ENCODE data around the gene E2F1. TPM values are rescaled to one million over a fixed set of nuclear protein-coding genes. Genes with fewer than 3 reads are reported as not detected.

E2F1 gene
- total and polyA plus RNA-seq, 4 experiments from 2014 or later: 0.46 to 2.6 (median 1.6) TPM

DNA sequence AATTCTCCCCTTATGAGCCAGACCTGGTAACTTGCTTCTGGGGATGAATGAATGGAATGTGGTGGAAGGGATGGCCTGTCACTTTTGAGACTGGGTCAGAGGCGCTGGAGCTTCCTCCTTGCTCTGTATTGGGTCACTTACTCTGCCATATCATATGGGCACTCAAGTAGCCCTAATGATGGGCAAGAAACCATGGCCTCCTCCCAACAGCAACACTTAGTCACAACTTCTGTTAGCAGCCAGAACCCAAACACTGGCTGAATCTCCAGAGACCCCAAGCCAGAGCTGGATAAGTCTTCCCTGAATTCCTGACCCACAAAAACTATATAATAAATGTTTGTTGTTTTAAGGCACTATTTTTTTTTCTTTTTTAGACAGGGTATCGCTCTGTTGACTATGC, 5.5 kb downstream of the E2F1 start:
- H3K27me3 ChIP-seq (ENCODE audit: insufficient read depth, low read length): no peaks in the 10 kb centered on the region
- Mint-ChIP-seq H3K27me3 (no peaks in the 10 kb centered on the region), H3K4me3 (peak overlapping the region in 1 of 8 donors; percentile 25), H3K9me3 (no peaks in the 10 kb centered on the region), H3K4me1 (peaks cover 23 to 63% (median 44%) of the 10 kb centered on the region in 4 donors), H3K27ac (peak overlapping the region in 3 of 7 donors; percentile 58 to 73 (median 62)), H3K36me3 (no peaks in the 10 kb centered on the region)
- no peak overlapping the region for H3K4me3 ChIP-seq (ENCODE audit: low read length in 2 of 2)
- intact Hi-C loops (cut with micrococcal nuclease): no loop called here
- POLR2A ChIA-PET (ENCODE audit: partially characterized antibody): interaction anchor here (1.5 to 5.3 kb wide), 4 partner anchors 14 to 432 kb away, joined by 7 to 122 read pairs (median 8); partner anchors contain the start of genes ACTL10, C20orf144, CBFA2T2 and EIF2S2
- CTCF ChIA-PET (ENCODE audit: partially characterized antibody): interaction anchor here (1.0 to 6.5 kb wide), 4 partner anchors 13 to 238 kb away, joined by 3 to 88 read pairs (median 5); partner anchors contain the start of genes ACTL10 and SNTA1
- H3K27ac ChIP-seq (ENCODE audit: low read depth, low read length): no peak overlapping the region
- peaks cover 50% of the 10 kb centered on the region for H3K4me1 ChIP-seq (ENCODE audit: insufficient read depth, low read length)
- H3K36me3 ChIP-seq (ENCODE audit: insufficient read depth, low read length): no peaks in the 10 kb centered on the region
- no peak for DNase-seq
- H3K9me3 ChIP-seq (ENCODE audit: control insufficient read depth in 1 of 2, low read length in 2 of 2): no peaks in the 10 kb centered on the region

DNA sequence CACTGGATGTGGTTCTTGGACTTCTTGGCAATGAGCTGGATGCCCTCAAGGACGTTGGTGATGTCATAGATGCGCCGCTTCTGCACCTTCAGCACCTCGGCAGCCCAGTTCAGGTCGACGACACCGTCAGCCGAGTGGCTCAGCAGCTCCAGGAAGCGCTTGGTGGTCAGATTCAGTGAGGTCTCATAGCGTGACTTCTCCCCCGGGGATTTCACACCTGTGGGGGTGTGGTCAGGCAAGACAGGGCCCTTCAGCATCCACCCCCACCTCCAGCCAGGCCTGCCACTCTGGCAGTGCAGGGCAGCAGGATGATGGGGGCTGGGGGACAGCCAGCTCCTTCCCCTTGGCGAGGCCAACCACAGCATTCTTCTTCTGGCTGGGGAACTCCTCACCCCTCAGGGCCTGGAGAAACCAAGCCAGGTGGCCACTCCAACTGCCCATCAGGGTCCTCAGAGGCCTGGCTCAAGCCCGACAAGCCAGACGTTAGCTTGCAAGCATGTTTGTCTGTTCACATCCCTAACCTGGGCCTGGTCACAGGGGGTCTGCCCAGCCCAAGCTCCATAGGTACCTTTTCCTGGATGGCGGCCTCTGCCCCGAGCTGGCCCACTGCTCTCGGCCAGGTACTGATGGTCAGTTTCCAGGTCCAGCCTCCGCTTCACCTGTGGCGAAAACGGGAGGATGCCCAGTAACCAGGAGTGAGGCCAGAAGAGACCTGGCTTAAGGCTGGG, 6.3 kb downstream of the E2F1 start:
- no peaks in the 10 kb centered on the region for H3K36me3 Mint-ChIP-seq
- Histone ChIP-seq H3K27ac (ENCODE audit: low read depth, low read length) (no peak overlapping the region), H3K4me3 (ENCODE audit: low read length in 2 of 2) (no peak overlapping the region), H3K27me3 (ENCODE audit: insufficient read depth, low read length) (no peaks in the 10 kb centered on the region), H3K36me3 (ENCODE audit: insufficient read depth, low read length) (no peaks in the 10 kb centered on the region), H3K9me3 (ENCODE audit: control insufficient read depth in 1 of 2, low read length in 2 of 2) (no peaks in the 10 kb centered on the region), H3K4me1 (ENCODE audit: insufficient read depth, low read length) (peaks cover 47% of the 10 kb centered on the region)
- H3K27ac Mint-ChIP-seq: peak overlapping the region; percentile 58 to 93 (median 90)
- peak; percentile 22 to 73 (median 36) for DNase-seq
- intact Hi-C loops (cut with micrococcal nuclease): no loop called here
- ChIA-PET POLR2A (ENCODE audit: partially characterized antibody) (interaction anchor here (1.1 to 5.3 kb wide), 9 partner anchors 8 to 432 kb away, joined by 3 to 122 read pairs (median 7); partner anchors contain the start of genes ACTL10, C20orf144, CBFA2T2 and EIF2S2), CTCF (ENCODE audit: partially characterized antibody) (interaction anchor here (1.0 to 6.5 kb wide), 6 partner anchors 12 to 236 kb away, joined by 3 to 88 read pairs (median 4); partner anchors contain the start of genes ACTL10 and C20orf144)
- peak overlapping the region in 7 of 8 donors; percentile 3 to 79 (median 71) for H3K4me3 Mint-ChIP-seq
- peaks cover 24 to 61% (median 43%) of the 10 kb centered on the region in 4 donors for H3K4me1 Mint-ChIP-seq
- no peaks in the 10 kb centered on the region for H3K9me3 Mint-ChIP-seq
- H3K27me3 Mint-ChIP-seq: no peaks in the 10 kb centered on the region

DNA sequence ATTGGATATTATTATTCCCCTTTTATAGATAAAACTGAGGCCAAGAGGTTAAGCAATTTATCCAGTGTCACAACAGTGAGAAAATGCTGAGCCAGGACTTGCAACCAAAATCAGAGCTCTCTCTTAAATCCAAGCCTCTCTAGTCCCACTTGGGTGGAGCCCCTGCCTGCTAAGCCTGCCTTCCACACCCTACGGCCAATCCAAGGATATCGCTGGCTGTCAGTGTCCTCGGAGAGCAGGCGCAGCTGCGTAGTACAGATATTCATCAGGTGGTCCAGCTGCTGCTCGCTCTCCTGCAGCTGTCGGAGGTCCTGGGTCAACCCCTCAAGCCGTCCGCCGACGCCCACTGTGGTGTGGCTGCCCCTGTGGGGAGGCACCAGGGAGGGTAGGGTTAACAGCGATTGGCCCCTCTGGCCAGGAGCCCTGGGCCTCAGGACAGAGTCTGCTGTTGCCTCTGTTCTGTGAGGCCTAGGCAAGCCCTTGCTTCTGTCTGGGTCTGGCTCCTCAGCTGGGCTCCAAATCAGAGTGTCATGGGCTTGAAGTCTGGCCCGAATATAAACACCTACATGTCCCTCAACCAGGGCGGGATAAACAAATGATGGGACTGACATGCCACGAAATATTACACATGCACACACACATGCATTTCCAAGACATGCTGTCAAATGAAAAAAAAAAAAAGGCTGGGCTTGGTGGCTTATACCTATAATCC, 8.0 kb downstream of the E2F1 start:
- peak overlapping the region; percentile 40 for H3K27ac ChIP-seq (ENCODE audit: low read depth, low read length)
- no peaks in the 10 kb centered on the region for H3K36me3 Mint-ChIP-seq
- no peak overlapping the region for H3K4me3 ChIP-seq (ENCODE audit: low read length in 2 of 2)
- intact Hi-C loops (cut with micrococcal nuclease): no loop called here
- POLR2A ChIA-PET (ENCODE audit: partially characterized antibody): interaction anchor here (2.2 to 5.3 kb wide), 3 partner anchors 10 to 42 kb away, joined by 15 to 122 read pairs (median 19); partner anchors contain the start of genes ACTL10, C20orf144 and PXMP4
- peak overlapping the region; percentile 58 to 93 (median 90) for H3K27ac Mint-ChIP-seq
- no peaks in the 10 kb centered on the region for H3K27me3 Mint-ChIP-seq
- H3K36me3 ChIP-seq (ENCODE audit: insufficient read depth, low read length): no peaks in the 10 kb centered on the region
- H3K4me1 ChIP-seq (ENCODE audit: insufficient read depth, low read length): peaks cover 54% of the 10 kb centered on the region
- H3K9me3 Mint-ChIP-seq: no peaks in the 10 kb centered on the region
- no peaks in the 10 kb centered on the region for H3K27me3 ChIP-seq (ENCODE audit: insufficient read depth, low read length)
- H3K4me3 Mint-ChIP-seq: peak overlapping the region in 7 of 8 donors; percentile 29 to 79 (median 71)
- CTCF ChIA-PET (ENCODE audit: partially characterized antibody): interaction anchor here (1.4 to 6.5 kb wide), 3 partner anchors 11 to 223 kb away, joined by 4 to 88 read pairs (median 4); partner anchors contain the start of genes ACTL10 and C20orf144
- H3K4me1 Mint-ChIP-seq: peaks cover 30 to 64% (median 47%) of the 10 kb centered on the region in 4 donors
- peak in 1 of 5 donors; percentile 2 for DNase-seq
- no peaks in the 10 kb centered on the region for H3K9me3 ChIP-seq (ENCODE audit: control insufficient read depth in 1 of 2, low read length in 2 of 2)

DNA sequence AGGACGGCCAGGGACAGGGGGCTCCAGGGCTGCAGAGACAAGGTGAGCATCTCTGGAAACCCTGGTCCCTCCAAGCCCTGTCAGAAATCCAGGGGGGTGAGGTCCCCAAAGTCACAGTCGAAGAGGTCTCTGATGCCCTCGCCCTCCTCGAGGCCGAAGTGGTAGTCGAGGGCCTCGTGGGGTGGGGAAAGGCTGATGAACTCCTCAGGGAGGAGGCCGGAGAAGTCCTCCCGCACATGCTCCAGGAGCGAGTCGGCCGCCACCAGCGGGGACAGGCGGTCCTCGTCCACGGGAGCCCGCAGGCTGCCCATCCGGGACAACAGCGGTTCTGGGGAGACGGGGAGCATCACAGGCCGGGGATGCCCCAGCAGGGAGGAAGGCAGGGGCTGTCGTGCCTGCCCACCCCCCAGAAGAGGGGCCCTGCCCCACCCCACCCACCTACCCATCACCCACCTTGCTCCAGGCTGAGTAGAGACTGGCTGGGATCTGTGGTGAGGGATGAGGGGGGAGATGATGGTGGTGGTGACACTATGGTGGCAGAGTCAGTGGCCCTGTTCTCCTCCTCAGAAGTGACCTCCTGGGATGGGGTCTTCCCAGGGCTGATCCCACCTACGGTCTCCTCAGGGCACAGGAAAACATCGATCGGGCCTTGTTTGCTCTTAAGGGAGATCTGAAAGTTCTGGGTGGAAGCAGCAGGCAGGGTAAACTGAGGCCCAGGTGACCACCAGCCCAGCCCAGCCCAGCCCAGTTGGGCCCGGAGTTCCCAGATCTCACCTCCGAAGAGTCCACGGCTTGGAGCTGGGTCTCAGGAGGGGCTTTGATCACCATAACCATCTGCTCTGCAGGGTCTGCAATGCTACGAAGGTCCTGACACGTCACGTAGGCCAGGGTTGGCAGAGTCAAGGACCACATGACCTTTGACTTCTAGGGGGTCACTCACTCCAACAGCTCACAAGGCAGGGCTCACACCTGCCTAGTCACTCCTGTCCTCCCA, 9.2 kb downstream of the E2F1 start:
- Mint-ChIP-seq H3K9me3 (no peaks in the 10 kb centered on the region), H3K4me1 (peaks cover 33 to 73% (median 53%) of the 10 kb centered on the region in 4 donors), H3K4me3 (peak overlapping the region in 3 of 8 donors; percentile 9 to 31 (median 29)), H3K27me3 (no peaks in the 10 kb centered on the region), H3K27ac (peak overlapping the region in 4 of 7 donors; percentile 10 to 52 (median 37)), H3K36me3 (no peaks in the 10 kb centered on the region)
- Histone ChIP-seq H3K4me3 (ENCODE audit: low read length in 2 of 2) (no peak overlapping the region), H3K27me3 (ENCODE audit: insufficient read depth, low read length) (no peaks in the 10 kb centered on the region), H3K27ac (ENCODE audit: low read depth, low read length) (no peak overlapping the region), H3K36me3 (ENCODE audit: insufficient read depth, low read length) (no peaks in the 10 kb centered on the region), H3K9me3 (ENCODE audit: control insufficient read depth in 1 of 2, low read length in 2 of 2) (no peaks in the 10 kb centered on the region), H3K4me1 (ENCODE audit: insufficient read depth, low read length) (peaks cover 62% of the 10 kb centered on the region)
- POLR2A ChIA-PET (ENCODE audit: partially characterized antibody): interaction anchor here (5.3 kb wide), 1 partner anchor 10 kb away, joined by 122 read pairs; the partner anchor contains the start of genes ACTL10 and C20orf144
- intact Hi-C loops (cut with micrococcal nuclease): no loop called here
- CTCF ChIA-PET (ENCODE audit: partially characterized antibody): interaction anchor here (1.4 to 6.5 kb wide), 2 partner anchors 9 to 222 kb away, joined by 4 to 88 read pairs; partner anchors contain the start of gene ACTL10
- no peak for DNase-seq

DNA sequence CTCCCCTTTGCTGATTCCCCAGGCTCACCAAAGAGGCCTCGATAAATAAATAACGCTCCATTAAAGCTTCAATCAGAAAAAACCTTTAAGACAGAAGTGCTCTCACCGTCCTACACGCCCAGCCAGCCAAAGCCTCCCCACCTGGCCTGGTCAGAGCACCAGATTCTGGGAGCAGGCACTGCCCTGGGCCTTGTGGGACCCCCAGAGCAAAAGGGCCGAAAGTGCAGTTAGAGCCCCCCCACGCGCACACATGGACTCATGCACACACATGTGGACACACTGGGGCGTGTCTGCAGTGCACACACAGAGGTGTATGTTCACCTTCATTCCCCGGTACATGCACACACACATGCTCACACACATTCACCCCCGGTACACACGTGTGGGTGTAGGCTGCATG, 10.1 kb downstream of the E2F1 start:
- POLR2A ChIA-PET (ENCODE audit: partially characterized antibody): interaction anchor here (1.0 to 3.4 kb wide), 3 partner anchors 10 to 44 kb away, joined by 3 to 25 read pairs (median 6); partner anchors contain the start of gene ACTL10
- intact Hi-C loops (cut with micrococcal nuclease): no loop called here
- Histone ChIP-seq H3K27ac (ENCODE audit: low read depth, low read length) (no peak overlapping the region), H3K36me3 (ENCODE audit: insufficient read depth, low read length) (no peaks in the 10 kb centered on the region), H3K4me1 (ENCODE audit: insufficient read depth, low read length) (peaks cover 62% of the 10 kb centered on the region), H3K27me3 (ENCODE audit: insufficient read depth, low read length) (no peaks in the 10 kb centered on the region), H3K9me3 (ENCODE audit: control insufficient read depth in 1 of 2, low read length in 2 of 2) (no peaks in the 10 kb centered on the region), H3K4me3 (ENCODE audit: low read length in 2 of 2) (no peak overlapping the region)
- Mint-ChIP-seq H3K27me3 (no peaks in the 10 kb centered on the region), H3K36me3 (no peaks in the 10 kb centered on the region), H3K27ac (peak overlapping the region in 1 of 7 donors; percentile 31), H3K9me3 (no peaks in the 10 kb centered on the region), H3K4me3 (peak overlapping the region in 4 of 8 donors; percentile 13 to 42 (median 32)), H3K4me1 (peaks cover 27 to 69% (median 50%) of the 10 kb centered on the region in 4 donors)
- CTCF ChIA-PET (ENCODE audit: partially characterized antibody): no interaction called here
- DNase-seq: no peak
